ENCODE measurements around the gene ITM2B.

The ITM2B gene

DNA sequence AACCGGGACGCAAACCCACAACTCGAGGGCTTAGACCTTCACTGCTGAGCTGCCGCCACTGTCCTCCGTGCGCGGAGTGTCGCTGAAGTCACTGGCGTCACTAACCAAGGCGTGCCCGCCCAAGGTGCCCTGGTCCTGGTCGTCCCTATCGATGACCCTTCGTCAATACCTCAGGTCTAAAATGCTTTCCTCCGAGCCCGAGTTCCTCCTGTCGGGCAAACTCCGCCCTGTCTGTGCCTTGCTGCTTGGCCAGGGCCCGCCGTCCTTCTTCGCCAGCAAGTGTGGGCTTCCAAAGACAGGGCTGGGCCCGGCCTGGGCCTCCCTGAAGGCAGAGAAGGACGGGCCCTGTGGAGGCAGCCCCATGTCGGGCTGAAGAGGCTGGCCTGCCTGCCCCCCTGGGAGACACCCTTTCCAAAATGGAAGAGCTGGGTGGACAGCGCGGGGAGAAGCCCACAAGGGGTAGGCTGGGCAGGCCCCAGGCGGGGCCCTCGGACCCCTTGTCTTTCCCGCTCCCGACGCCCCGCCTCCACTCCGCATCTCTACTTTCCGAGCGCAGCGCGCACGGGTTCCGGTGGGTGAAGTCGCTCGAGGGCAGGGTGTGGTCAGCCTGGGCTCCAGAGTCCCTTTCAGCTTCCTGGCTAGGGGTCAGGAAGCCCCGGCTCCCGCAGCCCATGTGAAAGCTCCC, 84.0 kb downstream of the ITM2B start:
- DNase-seq = no peak

- no peak for DNase-seq
Measured at GRCh38 chr13:48317511-48318376, 84.7 kb downstream of the ITM2B start.

DNA sequence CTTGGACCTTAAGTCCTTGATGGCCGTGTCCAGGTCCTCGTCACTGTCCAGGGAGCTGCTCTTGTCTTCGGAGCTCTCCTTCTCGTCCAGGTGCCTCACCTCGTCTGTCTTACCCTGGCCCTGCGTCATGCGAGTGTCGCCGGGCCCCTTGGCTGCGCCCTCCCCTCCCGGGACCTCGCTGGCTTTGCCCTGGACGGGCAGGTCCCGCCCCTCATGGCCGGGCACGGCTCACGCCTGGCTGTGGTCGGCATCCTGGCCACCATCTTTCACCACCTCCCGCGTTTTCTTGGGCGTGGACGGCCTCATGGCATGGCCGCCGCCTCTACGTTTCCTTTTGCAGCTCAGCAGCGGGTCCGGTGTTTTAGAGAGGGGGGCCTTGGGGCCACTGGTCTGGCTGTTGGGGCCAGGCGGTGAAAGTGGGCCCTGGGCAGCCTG, 85.4 kb downstream of the ITM2B start:
- DNase-seq = no peak

- no peak for DNase-seq
Measured at GRCh38 chr13:48318821-48319511, 86.0 kb downstream of the ITM2B start.

All from NCI-H1092 treated with DMSO at 0.1 percent for 48 hours (cell line).